T-helper 1 cell (primary cell): Measurements from ENCODE around the gene HOXC11.
A peak's percentile ranks its signal among the peaks of the same experiment; 100 is the strongest.

Experiments
- DNase-seq, 5 donors: peaks; one replicate each; pipeline ENCODE4 v3.0.0-alpha.2; 2012 to 2020

The HOXC11 gene

DNA sequence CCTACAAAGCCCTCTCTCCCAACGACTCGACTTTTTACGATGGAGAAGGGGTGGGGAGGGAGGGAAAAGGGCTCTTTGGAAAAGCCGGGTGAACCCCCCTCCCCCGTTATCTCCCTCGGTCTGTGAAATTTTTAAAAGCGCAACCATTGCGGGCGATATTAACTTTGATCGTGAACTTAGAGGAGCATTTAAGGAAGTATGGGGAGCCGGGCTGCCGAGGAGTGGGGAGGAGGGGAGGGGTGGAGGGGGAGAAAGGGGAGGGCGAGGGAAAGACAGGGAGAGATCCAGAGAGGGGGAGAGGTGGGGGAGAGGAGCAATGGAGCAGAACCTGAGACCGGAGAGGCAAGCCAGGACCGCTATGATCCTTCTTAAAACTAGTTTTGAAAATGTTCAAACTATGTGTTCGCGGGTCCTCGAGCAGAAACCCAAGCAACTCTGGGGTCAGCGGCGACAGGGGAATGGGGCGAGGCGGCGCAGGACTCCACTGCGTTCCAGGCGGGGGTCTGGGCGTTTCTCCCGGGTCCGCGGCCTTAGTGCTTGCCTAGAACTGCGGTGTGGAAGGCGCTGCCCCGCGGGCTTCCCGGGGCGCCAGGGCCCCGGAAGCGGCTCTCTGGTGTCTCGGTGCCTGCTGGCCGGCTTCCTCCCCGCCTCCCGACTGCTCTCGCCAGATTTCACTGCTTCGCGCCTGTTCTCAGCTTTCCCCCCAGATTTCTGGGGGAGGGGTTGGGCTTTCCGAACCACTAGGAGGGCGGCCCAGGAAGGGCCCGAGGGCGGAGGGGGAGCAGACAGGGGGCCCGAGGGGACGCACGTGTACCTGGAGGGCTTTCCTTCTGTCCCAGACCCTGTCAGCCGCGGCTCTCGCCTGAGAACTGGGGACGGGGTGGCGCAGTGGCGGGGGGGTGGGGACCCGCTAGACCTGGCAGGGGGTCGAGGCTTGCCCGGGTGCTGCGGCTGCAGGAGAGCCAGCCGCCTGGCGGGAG, 1.4 kb downstream of the HOXC11 start, which contains the start of gene HOTAIR:
HOTAIR (minus strand) TSS at position 871 of the 980 bp plus-strand sequence.
- DNase-seq: peak in 2 of 5 donors; percentile 20

GRCh38 chr12:53975064-53975471, 2.1 kb downstream of the HOXC11 start:
- DNase-seq: no peak

DNA sequence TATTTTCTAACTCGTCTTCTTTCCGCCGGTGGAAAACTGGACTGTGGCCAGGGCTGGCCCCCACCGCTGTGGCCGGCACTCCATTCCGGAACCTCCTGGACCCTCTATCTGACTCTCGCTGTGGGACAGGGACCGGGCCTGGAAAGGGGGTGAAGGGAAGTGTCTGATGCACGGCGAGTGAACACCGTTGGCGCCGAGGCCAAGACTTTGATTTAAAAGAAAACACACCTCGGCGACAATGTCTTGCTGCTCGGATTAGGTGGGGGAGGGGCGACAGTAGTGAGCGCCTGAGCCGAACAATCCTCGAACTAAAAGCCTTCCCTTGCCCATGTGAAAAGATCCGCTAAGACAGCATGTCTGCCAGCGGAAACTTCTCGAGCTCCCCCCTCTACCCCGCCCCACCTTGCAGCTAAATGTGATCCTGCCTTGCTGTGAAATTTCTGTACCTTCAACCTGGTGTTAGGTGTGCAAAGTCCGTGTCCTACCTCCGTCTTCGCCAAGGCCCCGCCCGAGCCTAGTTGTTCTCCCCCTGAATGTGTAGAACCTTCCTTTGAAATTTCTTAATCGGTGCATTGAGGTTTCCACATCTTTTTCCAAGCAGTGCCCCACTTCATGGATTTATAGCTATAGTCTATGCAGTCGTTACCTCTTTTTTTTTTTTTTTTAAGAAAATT, 2.7 kb downstream of the HOXC11 start:
- DNase-seq: no peak

DNA sequence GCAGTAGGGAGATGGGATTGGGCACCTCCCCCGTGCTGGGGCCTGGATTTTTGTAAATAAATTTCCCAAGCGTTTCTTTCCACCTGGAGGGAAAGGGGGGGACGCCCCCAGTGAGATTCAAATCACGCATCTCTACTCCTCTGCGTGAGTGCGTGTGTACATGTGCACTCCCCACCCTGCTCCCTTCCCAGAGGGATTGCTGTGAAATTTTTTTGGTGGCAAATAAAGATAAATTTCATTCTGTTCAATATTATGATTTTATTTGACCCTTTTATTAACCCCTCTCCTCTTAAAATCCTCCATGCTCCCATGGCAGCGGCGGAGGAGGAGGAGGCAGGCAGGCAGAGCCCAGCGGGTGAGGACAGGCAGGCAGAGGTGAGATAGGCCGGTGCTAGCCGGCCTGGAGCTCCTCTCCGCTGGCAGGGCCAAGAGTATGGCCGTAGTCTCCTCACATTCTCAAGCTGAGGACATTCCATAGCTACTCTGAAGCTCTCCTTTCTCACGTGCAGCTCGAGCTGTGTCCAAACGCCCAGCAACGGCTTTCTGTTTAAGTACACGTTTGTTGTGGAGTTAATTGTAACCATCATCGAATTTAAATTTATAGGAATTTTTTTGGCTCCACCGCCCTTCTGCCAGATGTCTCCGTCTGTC, 3.4 kb downstream of the HOXC11 start:
- DNase-seq: no peak

- DNase-seq: no peak
These were observed 4.1 kb downstream of the HOXC11 start for GRCh38 chr12:53976823-53977595.

- no peak for DNase-seq
These were observed 4.9 kb downstream of the HOXC11 start for GRCh38 chr12:53977596-53978445.

DNA sequence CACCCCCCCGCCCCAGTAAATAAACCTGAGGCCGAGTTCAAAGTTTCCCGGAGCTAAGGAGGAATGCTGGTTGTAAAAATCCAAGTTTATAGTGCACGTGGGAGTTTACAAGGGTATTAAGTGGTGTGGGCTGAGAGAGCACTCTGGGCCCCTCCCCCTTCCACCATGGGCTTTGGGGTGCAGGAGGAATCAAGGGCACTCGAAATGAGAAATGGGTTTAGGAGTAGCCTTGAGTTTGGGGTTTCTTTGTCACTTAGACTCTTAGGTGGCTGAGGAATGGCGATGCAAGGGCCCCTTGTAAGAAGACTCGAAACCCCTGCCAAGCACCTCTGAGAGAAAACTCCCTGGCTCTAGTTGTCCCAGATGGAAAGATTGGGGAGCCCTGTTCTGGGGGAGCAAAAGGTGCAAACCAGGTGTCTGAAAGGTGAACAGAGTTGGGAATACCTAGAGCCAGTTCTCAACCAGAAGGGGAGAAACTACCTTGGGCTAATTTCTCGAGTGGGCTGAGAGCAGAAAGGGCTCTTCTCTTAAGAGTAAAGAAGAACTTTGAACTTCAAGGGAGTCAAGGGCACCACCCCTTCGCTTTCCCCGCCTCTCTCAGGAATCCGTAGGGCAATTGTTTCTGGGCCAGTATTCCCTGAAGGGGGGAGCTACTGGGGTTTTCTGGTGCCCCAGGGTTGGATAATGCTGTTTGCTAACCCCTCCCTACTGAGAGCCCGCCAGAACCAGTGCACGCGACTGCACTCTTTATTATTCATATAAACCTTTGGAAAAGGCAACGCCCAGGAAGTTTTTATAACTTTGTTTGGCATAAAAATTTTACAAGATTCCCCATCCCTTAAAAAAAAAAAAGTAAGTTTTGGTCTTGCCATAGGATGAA, 5.8 kb downstream of the HOXC11 start:
- DNase-seq: no peak

- DNase-seq: no peak
These were observed 7.3 kb downstream of the HOXC11 start for GRCh38 chr12:53980104-53980801.

DNA sequence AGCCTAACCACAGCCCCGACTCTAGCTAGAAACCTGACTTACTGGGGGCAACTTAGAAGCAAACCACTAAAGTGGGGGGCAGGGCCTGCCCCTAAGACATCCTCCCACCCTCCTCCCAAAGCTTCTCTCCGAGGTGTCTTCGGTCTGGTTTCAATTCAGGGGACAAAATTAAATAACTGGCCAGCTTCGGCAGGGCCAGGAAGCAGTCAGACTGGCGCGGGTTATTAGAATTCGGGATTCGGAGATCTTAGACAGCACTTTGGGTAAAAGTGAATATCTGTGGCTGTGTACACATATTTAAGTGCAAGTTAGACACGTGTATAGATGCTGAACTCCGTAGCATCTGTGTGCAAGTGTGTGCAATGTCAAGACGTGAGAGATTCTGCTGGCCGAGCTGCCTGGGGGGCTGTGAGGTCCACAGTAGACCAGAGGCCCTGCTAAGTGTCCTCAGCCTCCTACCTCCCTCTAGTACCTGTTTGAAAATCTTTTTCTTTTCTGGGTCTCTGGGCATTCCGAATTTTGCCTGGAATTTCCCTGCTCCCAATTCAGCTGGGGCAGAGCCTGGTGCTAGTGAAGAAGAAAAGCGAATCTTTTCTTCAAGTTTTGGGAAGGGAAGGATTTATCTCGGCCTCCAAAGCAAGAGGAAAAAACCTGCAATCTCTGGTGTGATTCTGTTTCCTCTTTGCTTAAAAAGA, 8.0 kb downstream of the HOXC11 start:
- DNase-seq: no peak

- no peak for DNase-seq
These were observed 9.0 kb downstream of the HOXC11 start for GRCh38 chr12:53981634-53982565.

- no peak for DNase-seq
These were observed 10.0 kb downstream of the HOXC11 start for GRCh38 chr12:53982648-53983567.

GRCh38 chr12:53983568-53983949, 10.6 kb downstream of the HOXC11 start:
- no peak for DNase-seq

DNA sequence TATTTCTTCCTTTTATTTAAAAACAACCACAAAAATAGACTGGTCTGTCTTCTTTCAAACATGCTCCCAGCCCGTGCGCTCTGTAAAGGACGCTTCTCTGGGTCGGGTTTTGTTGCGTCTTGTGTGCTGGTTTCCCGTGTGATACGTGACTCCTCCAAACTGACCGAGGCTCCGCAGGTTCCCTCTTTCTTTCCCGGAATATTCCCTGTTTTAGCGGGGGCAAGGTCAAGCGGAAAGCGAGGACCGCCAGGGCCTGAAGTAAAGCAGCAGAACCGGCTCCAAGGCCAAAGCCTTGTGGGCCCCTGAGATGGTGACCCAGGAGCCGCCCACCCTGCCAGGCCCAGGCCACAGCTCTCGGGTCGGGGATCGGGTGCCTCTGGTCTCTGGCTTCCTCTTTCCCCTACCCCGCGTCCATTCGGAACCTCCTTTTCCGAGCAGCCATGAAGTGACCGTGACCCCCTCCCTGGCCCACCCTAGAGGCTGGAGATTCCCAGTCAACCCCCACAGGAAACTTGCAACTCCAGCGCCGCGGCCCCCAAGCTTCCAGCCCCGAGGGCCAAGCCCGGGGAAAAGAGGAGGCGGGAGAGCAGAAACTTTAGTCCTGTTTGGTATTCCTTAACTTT, 11.1 kb downstream of the HOXC11 start:
- DNase-seq: no peak

DNA sequence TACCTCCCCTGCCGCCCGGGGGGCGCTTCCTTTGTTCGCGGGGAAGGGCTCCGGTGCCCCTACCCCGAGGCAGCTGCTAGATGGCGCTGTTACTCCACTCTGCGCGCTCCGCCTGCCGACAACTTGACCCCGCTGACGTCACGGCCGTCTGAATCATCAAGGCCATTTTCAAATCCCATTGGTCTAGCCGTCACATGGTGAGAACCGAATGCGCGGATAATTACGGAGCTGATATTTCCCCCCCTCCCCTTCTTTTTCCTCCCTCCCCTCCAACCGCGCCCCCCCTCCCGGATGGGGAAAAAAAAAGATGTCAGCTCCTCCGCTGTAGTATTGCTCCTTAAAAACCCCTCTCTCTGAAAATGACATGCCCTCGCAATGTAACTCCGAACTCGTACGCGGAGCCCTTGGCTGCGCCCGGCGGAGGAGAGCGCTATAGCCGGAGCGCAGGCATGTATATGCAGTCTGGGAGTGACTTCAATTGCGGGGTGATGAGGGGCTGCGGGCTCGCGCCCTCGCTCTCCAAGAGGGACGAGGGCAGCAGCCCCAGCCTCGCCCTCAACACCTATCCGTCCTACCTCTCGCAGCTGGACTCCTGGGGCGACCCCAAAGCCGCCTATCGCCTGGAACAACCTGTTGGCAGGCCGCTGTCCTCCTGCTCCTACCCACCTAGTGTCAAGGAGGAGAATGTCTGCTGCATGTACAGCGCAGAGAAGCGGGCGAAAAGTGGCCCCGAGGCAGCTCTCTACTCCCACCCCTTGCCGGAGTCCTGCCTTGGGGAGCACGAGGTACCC, 12.2 kb downstream of the HOXC11 start, which contains the start of gene HOXC10:
HOXC10 (plus strand) TSS at position 246 of the 791 bp plus-strand sequence; CDS start at position 360, 114 bp downstream.
- peak in 4 of 5 donors; percentile 22 to 82 (median 56) for DNase-seq

DNA sequence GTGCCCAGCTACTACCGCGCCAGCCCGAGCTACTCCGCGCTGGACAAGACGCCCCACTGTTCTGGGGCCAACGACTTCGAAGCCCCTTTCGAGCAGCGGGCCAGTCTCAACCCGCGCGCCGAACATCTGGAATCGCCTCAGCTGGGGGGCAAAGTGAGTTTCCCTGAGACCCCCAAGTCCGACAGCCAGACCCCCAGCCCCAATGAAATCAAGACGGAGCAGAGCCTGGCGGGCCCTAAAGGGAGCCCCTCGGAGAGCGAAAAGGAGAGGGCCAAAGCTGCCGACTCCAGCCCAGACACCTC, 12.7 kb downstream of the HOXC11 start:
- DNase-seq: no peak
